DLD1 (cell line): ENCODE results near the gene GPR63.

Source experiments
- in situ Hi-C: cut with HindIII; loops from 2 replicates; pipeline ENCODE4 v1.10.0; 2017; ENCODE audit warnings: low sequenced_read_pairs

GPR63 gene

GRCh38 chr6:96823743-96824142 is 13.5 kb downstream of the GPR63 start:
- in situ Hi-C loops: no loop called here

- in situ Hi-C loops: no loop called here
Measured at GRCh38 chr6:96821034-96821433, 16.2 kb downstream of the GPR63 start.

GRCh38 chr6:96816301-96816817 is 20.9 kb downstream of the GPR63 start:
- in situ Hi-C loops: no loop called here

GRCh38 chr6:96814625-96815024 is 22.7 kb downstream of the GPR63 start:
- in situ Hi-C loops: no loop called here

- in situ Hi-C loops: no loop called here
Measured at GRCh38 chr6:96812077-96812703, 25.1 kb downstream of the GPR63 start.

GRCh38 chr6:96811670-96812069 is 25.6 kb downstream of the GPR63 start:
- in situ Hi-C loops: no loop called here

- in situ Hi-C loops: no loop called here
Measured at GRCh38 chr6:96811136-96811535, 26.1 kb downstream of the GPR63 start.

- in situ Hi-C loops: no loop called here
Measured at GRCh38 chr6:96809119-96809518, 28.2 kb downstream of the GPR63 start.

- in situ Hi-C loops: no loop called here
Measured at GRCh38 chr6:96803106-96803481, 34.2 kb downstream of the GPR63 start.

GRCh38 chr6:96795481-96795880 is 41.8 kb downstream of the GPR63 start:
- in situ Hi-C loops: no loop called here

GRCh38 chr6:96794980-96795379 is 42.3 kb downstream of the GPR63 start:
- in situ Hi-C loops: no loop called here

GRCh38 chr6:96792561-96793190 is 44.6 kb downstream of the GPR63 start:
- in situ Hi-C loops: no loop called here

- in situ Hi-C loops: no loop called here
Measured at GRCh38 chr6:96789871-96790270, 47.4 kb downstream of the GPR63 start.

- in situ Hi-C loops: no loop called here
Measured at GRCh38 chr6:96787846-96788580, 49.3 kb downstream of the GPR63 start.

- in situ Hi-C loops: no loop called here
Measured at GRCh38 chr6:96786336-96786735, 50.9 kb downstream of the GPR63 start.

GRCh38 chr6:96784650-96785049 is 52.6 kb downstream of the GPR63 start:
- in situ Hi-C loops: no loop called here

- in situ Hi-C loops: no loop called here
Measured at GRCh38 chr6:96783307-96783706, 54.0 kb downstream of the GPR63 start.

- in situ Hi-C loops: no loop called here
Measured at GRCh38 chr6:96781557-96781956, 55.7 kb downstream of the GPR63 start.

- in situ Hi-C loops: no loop called here
Measured at GRCh38 chr6:96777113-96777512, 60.2 kb downstream of the GPR63 start.

- in situ Hi-C loops: no loop called here
Measured at GRCh38 chr6:96775727-96776400, 61.4 kb downstream of the GPR63 start.

- in situ Hi-C loops: no loop called here
Measured at GRCh38 chr6:96766769-96767168, 70.5 kb downstream of the GPR63 start.
